WTC11 (cell line): ENCODE measurements around the gene HAUS6. TPM values are rescaled to one million over a fixed set of nuclear protein-coding genes. Genes with fewer than 3 reads are reported as not detected.

Experiments
- ATAC-seq: fragments of 200-7000 bp; cut with Tn5 transposase; 2 replicates; pipeline ENCODE4 v1.10.0; 2021; ENCODE audit warnings: mild to moderate bottlenecking, moderate library complexity
- CTCF ChIA-PET: fragments of 300-600 bp; sonication (Branson Sonifier 250); formaldehyde crosslinking; loops from one replicate; lab custom pipeline; 2021; ENCODE audit warnings: antibody characterized with exemption; lab: Charles Lee
- POLR2A ChIA-PET: fragments of 350-600 bp; sonication (Branson Sonifier 250); formaldehyde crosslinking; loops from one replicate; lab custom pipeline; 2021; ENCODE audit warnings: antibody characterized with exemption; lab: Charles Lee
- DNase-seq: peaks from one replicate; pipeline ENCODE4 v3.0.0; 2021; ENCODE audit warnings: low spot score
- H3K27ac Mint-ChIP-seq: 2 replicates; pipeline ENCODE4 v1.8.0; 2021; ENCODE audit warnings: mixed read lengths
- H3K27me3 Mint-ChIP-seq: 2 replicates; pipeline ENCODE4 v1.8.0; 2021; ENCODE audit warnings: low read depth, mild to moderate bottlenecking, moderate library complexity, mixed read lengths
- H3K36me3 Mint-ChIP-seq: 2 replicates; pipeline ENCODE4 v1.8.0; 2021; ENCODE audit warnings: mixed read lengths
- H3K4me1 Mint-ChIP-seq: 2 replicates; pipeline ENCODE4 v1.8.0; 2022; ENCODE audit warnings: mixed read lengths
- H3K4me3 Mint-ChIP-seq: 2 replicates; pipeline ENCODE4 v1.8.0; 2021; ENCODE audit warnings: mild to moderate bottlenecking, moderate library complexity, mixed read lengths
- H3K9me3 Mint-ChIP-seq: 2 replicates; pipeline ENCODE4 v1.8.0; 2021; ENCODE audit warnings: mixed read lengths
- ATF1 ChIP-seq: sonication (generic); formaldehyde crosslinking; IDR thresholded peaks from 2 replicates; pipeline ENCODE4 v1.8.1; 2023; ENCODE audit warnings: mild to moderate bottlenecking, moderate library complexity, missing genetic modification reagents
- ATF2 ChIP-seq: sonication (generic); formaldehyde crosslinking; IDR thresholded peaks from 2 replicates; pipeline ENCODE4 v1.8.1; 2022; ENCODE audit warnings: low read depth, missing genetic modification reagents, borderline replicate concordance
- CBFB ChIP-seq: sonication (generic); formaldehyde crosslinking; IDR thresholded peaks from 2 replicates; pipeline ENCODE4 v1.8.1; 2022; ENCODE audit warnings: mild to moderate bottlenecking, low read depth, missing genetic modification reagents
- E2F1 ChIP-seq: sonication (generic); formaldehyde crosslinking; IDR thresholded peaks from 2 replicates; pipeline ENCODE4 v1.8.0; 2022; ENCODE audit warnings: mild to moderate bottlenecking, missing genetic modification reagents
- ERG ChIP-seq: fragments of 250-450 bp; sonication (Bioruptor Pico); IDR thresholded peaks from 2 replicates; pipeline ENCODE4 v1.8.0; 2021; ENCODE audit warnings: mild to moderate bottlenecking
- FOXK1 ChIP-seq: sonication (generic); formaldehyde crosslinking; IDR thresholded peaks from 2 replicates; pipeline ENCODE4 v1.8.0; 2022; ENCODE audit warnings: mild to moderate bottlenecking, moderate library complexity, missing genetic modification reagents
- GRHL2 ChIP-seq: fragments of 250-450 bp; sonication (Bioruptor Pico); IDR thresholded peaks from 2 replicates; pipeline ENCODE4 v1.8.0; 2022; ENCODE audit warnings: mild to moderate bottlenecking, moderate library complexity; ENCODE audit not compliant: insufficient replicate concordance, severe bottlenecking
- HMGXB4 ChIP-seq: sonication (generic); formaldehyde crosslinking; IDR thresholded peaks from 2 replicates; pipeline ENCODE4 v1.8.1; 2023; ENCODE audit warnings: mild to moderate bottlenecking, moderate library complexity, missing genetic modification reagents
- PRDM15 ChIP-seq: sonication (generic); formaldehyde crosslinking; IDR thresholded peaks from 2 replicates; pipeline ENCODE4 v1.8.0; 2022; ENCODE audit warnings: missing genetic modification reagents
- PREB ChIP-seq: sonication (generic); formaldehyde crosslinking; IDR thresholded peaks from 2 replicates; pipeline ENCODE4 v1.8.1; 2022; ENCODE audit warnings: mild to moderate bottlenecking, missing genetic modification reagents, moderate library complexity, borderline replicate concordance
- SP1 ChIP-seq: sonication (generic); formaldehyde crosslinking; conservative IDR thresholded peaks from 2 replicates; pipeline ENCODE4 v1.8.1; 2022; ENCODE audit warnings: missing genetic modification reagents
- ZNF138 ChIP-seq: sonication (generic); formaldehyde crosslinking; conservative IDR thresholded peaks from 2 replicates; pipeline ENCODE4 v1.8.1; 2022; ENCODE audit warnings: mild to moderate bottlenecking, moderate library complexity, missing genetic modification reagents
- ZNF317 ChIP-seq: sonication (generic); formaldehyde crosslinking; IDR thresholded peaks from 2 replicates; pipeline ENCODE4 v1.8.1; 2023; ENCODE audit warnings: low read depth, mild to moderate bottlenecking, moderate library complexity, missing genetic modification reagents, borderline replicate concordance
- ZNF671 ChIP-seq: fragments of 250-450 bp; sonication (Bioruptor Pico); IDR thresholded peaks from 2 replicates; pipeline ENCODE4 v1.8.0; 2021; ENCODE audit warnings: mild to moderate bottlenecking
- total RNA-seq: library from RNA; stranded (reverse); gene quantifications from 3 replicates; pipeline ENCODE4 v1.2.3, GENCODE V29; 2021

Gene HAUS6
- total RNA-seq, 1 experiment from 2014 or later = 43.3 TPM

GRCh38 chr9:19124430-19124793 is 21.7 kb upstream of the HAUS6 start:
- no peak overlapping the region for H3K4me3 Mint-ChIP-seq
- peaks cover 51% of the 10 kb centered on the region for H3K36me3 Mint-ChIP-seq
- no peak for TF ChIP-seq GRHL2 (CRISPR knock-in tag)
- no peak for TF ChIP-seq SP1 (CRISPR knock-in tag)
- TF ChIP-seq ATF2 = no peak
- TF ChIP-seq ZNF671 (CRISPR knock-in tag) = no peak
- ChIA-PET POLR2A (no interaction called here), CTCF (no interaction called here)
- DNase-seq = no peak
- peaks cover 17% of the 10 kb centered on the region for H3K4me1 Mint-ChIP-seq
- ATAC-seq = no peak
- H3K27ac Mint-ChIP-seq = no peak overlapping the region
- H3K9me3 Mint-ChIP-seq = no peaks in the 10 kb centered on the region
- H3K27me3 Mint-ChIP-seq = no peaks in the 10 kb centered on the region

- POLR2A ChIA-PET = no interaction called here
- ATAC-seq (no peak), DNase-seq (no peak)
- Mint-ChIP-seq H3K4me1 (peaks cover 6% of the 10 kb centered on the region; the same call in 1 of the 2 replicates), H3K27ac (no peak overlapping the region), H3K4me3 (no peak overlapping the region), H3K9me3 (no peaks in the 10 kb centered on the region), H3K36me3 (peaks cover 68% of the 10 kb centered on the region), H3K27me3 (no peaks in the 10 kb centered on the region)
- no peak for TF ChIP-seq ERG (CRISPR knock-in tag)
- TF ChIP-seq E2F1 (CRISPR knock-in tag) = no peak
- CTCF ChIA-PET = no interaction called here
Observed at GRCh38 chr9:19122490-19123042, 19.9 kb upstream of the HAUS6 start.

GRCh38 chr9:19120877-19121276 is 18.2 kb upstream of the HAUS6 start:
- ATAC-seq (no peak), DNase-seq (no peak)
- H3K4me3 Mint-ChIP-seq = no peak overlapping the region
- peaks cover 81% of the 10 kb centered on the region for H3K36me3 Mint-ChIP-seq
- no peaks in the 10 kb centered on the region for H3K9me3 Mint-ChIP-seq
- H3K4me1 Mint-ChIP-seq = peaks cover 7% of the 10 kb centered on the region
- no peak overlapping the region for H3K27ac Mint-ChIP-seq
- no peaks in the 10 kb centered on the region for H3K27me3 Mint-ChIP-seq
- ChIA-PET CTCF (interaction anchor here (0.6 kb wide), 1 partner anchor 35 kb away, joined by 5 read pairs; no protein-coding TSS in a partner anchor), POLR2A (no interaction called here)
- no peak for TF ChIP-seq CBFB (CRISPR knock-in tag)
- TF ChIP-seq ZNF317 = no peak
- no peak for TF ChIP-seq HMGXB4 (CRISPR knock-in tag)
- no peak for TF ChIP-seq ATF1

GRCh38 chr9:19119801-19120440 is 17.2 kb upstream of the HAUS6 start:
- CTCF ChIA-PET = no interaction called here
- Mint-ChIP-seq H3K9me3 (no peaks in the 10 kb centered on the region), H3K27me3 (no peaks in the 10 kb centered on the region), H3K4me1 (peaks cover 13% of the 10 kb centered on the region), H3K36me3 (peaks cover 77% of the 10 kb centered on the region), H3K27ac (no peak overlapping the region), H3K4me3 (no peak overlapping the region)
- ATAC-seq (no peak), DNase-seq (no peak)
- POLR2A ChIA-PET = no interaction called here
- TF ChIP-seq ZNF138 (CRISPR knock-in tag) = no peak
- TF ChIP-seq PREB (CRISPR knock-in tag) = no peak
- TF ChIP-seq FOXK1 = no peak
- TF ChIP-seq PRDM15 (CRISPR knock-in tag) = no peak
